HG02571 (cell line): ENCODE measurements around the gene FERMT3.

Experiments used
- ATAC-seq: cut with Tn5 transposase; IDR thresholded peaks from one replicate; pipeline ENCODE4 v1.9.1; 2021; ENCODE audit warnings: mild to moderate bottlenecking, moderate library complexity; ENCODE audit not compliant: unreplicated experiment

Gene FERMT3

DNA sequence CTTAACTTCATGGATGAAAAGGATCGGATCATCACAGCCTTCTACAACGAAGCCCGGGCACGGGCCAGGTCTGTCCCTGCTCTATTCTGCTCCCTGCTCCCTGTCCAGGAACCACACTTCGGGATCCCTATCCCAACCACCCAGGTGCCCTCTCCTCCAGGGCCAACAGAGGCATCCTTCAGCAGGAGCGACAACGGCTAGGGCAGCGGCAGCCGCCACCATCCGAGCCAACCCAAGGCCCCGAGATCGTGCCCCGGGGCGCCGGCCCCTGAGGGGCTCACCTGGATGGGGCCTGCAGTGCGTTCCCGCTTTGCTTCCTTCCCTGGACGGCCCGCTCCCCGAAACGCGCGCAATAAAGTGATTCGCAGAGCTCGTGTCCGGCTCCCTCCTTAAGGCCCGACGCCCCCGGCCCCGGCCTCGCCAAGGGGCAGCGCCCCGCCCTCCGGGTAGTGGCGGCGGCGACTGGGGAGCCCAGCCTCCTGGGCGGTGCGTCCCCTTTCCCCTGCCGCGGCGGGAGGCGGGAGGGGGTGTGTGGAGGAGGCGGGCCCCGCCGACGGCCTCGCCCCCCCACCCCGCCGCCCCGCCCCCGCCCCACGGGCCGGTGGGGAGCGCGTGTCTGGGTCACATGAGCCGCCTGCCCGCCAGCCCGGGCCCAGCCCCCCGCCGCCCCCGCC, 27.5 kb downstream of the FERMT3 start, which contains the start of gene VEGFB:
Gene VEGFB (plus strand): TSS at position 672 of the 674 bp plus-strand sequence. CDS start 250 bp downstream, outside the sequence.
- ATAC-seq, result peak; percentile 40

DNA sequence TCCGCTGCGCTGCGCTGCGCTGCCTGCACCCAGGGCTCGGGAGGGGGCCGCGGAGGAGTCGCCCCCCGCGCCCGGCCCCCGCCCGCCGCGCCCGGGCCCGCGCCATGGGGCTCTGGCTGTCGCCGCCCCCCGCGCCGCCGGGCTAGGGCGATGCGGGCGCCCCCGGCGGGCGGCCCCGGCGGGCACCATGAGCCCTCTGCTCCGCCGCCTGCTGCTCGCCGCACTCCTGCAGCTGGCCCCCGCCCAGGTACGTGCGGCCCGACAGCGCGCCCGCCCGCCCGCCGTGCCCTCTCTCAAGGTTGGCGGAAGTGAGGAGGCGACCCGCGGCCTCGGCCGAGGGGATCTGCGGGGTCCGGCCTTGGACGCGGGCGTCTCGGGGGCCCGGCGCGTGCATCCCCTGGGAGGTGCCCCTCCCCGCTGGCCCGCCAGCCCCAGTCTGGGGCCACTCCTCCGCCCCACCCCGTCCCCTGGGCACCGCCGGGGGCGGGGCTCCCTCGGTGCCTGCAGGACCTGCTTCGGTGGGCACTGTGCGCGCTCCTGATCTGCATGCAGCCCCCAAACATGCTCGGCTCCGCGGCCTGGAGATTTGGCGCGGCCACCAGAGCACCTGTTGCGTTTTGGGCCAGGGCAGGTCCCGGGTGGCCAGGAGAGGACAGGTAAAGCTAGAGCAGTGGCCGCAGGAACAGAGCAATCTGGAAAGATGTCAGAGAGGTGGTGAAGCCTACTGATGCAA, 28.3 kb downstream of the FERMT3 start:
- no peak for ATAC-seq

DNA sequence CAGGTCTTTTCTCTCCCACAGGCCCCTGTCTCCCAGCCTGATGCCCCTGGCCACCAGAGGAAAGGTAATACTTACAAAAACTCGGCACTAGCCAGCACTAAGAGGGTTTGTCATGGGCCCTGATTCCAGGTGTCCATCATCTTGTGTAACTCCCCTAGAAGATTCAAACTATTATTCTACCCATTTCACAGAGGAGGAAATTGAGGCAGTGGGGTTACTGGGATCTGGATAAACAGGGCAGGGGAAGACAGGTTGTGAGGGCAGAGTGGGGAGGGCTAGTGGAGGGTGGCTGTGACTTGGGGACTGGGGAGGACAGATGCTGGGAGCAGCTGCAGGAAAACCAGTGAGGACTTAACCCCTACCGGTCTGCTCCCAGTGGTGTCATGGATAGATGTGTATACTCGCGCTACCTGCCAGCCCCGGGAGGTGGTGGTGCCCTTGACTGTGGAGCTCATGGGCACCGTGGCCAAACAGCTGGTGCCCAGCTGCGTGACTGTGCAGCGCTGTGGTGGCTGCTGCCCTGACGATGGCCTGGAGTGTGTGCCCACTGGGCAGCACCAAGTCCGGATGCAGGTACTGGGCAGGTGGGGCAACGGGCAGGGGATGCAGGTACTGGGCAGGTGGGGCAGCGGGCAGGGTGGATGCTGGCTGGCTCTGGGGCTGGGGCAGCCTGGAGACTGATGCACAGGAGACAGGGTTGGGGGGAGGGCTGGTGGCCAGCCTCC, 29.1 kb downstream of the FERMT3 start:
- ATAC-seq, result no peak

DNA sequence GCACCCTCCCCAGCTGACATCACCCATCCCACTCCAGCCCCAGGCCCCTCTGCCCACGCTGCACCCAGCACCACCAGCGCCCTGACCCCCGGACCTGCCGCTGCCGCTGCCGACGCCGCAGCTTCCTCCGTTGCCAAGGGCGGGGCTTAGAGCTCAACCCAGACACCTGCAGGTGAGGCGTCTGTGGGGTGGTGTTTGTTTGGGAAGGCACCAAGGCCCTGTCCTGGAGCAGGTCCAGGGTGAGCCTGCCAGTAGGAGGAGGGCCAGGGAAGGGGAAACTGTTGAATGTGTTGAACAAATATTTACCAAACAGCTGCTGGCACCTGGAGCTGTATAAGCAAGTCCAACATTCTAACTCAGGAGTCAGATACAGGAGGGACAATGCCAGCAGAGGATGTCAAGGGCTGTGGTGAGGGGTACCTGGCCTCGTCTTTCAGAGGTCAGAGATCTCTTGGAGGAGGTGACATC, 31.0 kb downstream of the FERMT3 start:
- ATAC-seq, result no peak

DNA sequence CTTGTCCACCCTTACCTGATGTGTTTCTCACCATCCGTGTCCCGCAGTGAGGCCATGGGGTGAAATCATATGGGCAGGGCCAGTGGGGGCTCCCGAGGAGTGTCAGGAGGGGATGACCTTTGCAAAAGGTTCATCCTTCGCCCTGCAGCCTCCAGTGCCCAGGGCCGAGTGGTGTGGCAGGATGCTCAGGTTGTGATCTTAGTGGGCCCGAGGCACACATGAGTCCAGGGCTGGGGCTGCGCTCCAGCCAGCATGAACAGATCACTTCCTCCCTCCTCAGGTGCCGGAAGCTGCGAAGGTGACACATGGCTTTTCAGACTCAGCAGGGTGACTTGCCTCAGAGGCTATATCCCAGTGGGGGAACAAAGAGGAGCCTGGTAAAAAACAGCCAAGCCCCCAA, 31.6 kb downstream of the FERMT3 start:
- no peak for ATAC-seq

DNA sequence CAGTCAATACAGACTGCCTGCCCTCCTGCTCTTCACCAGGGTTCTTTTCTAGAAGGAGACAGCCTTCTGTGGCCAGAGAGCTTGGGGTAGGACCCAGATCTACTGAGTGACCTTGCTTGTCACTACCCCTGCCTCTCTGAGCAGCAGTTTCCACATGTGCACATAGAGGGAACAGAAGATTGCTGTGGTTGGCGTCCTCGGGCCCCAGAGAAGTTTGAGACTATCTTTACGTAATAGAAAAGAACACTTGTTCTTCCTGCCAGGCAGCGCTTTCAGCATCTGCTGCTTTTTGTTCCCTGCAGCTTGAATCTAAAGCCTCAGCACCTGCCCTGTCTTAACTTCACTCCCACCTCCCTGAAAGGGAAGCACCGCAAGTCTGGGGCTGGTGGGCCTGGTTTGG, 32.5 kb downstream of the FERMT3 start:
- no peak for ATAC-seq

DNA sequence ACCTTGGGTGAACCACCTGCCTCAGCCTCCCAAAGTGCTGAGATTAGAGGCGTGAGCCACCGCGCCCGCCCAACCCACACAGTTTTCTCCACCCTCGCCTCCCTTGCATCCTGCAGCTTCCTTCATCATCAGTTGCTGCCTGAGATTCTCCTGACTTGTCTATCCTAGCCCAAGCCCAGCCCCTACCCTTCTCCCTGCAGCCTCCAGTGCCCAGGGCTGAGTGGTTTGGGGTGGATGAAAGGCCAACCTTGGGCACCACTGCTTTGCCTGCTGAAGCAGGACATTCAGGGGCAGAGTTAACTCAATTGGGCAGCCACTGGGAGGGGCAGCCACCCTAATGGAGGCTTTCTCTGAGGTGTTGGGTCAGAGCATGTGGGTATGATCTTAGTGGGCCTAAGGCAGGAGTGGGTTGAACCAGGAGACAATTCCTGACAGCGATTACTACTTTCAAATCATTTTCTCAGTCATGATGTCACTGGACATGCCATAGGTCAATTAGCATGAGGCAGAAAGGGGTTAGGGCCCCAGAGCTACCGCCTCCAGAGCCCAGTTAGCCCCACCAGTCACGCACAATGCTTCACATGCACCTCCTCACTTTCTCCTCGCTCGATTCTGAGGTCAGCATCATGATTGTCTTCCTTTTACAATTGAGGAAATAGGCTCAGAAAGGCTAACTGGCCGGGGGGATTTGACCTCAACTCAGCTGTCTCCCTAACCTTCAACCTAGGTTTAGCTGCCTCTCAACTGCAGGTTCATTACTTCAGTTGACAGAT, 33.3 kb downstream of the FERMT3 start:
- no peak for ATAC-seq

DNA sequence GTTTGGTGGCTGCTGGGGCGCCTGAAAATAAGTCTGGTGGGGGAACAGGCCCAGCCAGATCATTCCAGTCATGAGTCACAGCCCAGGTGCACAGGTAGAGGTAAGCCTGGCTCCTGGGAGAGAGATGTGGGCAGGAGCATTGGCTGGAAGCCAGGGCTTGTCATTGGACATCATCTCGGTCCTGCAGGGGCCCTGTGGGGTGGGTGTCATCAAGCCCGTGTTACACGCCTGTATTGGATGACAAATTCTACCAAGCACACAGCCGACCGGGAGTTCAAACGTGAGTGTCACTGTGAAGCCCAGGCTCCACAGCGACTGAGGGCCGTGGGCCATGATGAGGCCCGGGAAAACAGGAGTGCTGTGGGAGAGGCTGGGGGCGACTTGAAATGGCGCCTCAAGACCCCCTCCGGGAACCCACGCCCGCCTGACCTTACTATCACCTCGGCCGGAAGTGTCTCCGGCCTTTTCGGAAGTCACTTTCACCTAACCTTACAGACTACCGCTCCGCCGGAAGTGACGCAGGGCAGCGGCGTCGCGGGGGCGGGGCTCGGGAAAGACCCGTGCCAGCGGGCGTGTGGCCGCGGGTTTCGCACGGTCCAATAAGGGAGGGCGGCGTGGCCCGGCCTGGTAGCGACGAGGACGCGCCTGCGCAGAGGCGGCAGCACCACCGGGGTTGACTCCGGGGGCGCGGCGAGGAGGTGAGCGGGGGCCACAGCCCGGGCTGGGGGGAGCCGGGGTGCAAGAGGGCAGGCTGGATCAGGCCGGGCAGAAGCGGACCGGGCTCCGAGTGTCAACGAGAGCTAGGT, 34.1 kb downstream of the FERMT3 start, which contains the start of gene FKBP2:
Gene FKBP2 (plus strand): TSS at position 661 of the 806 bp plus-strand sequence. CDS start 1,293 bp downstream, outside the sequence.
- peak; percentile 49 for ATAC-seq

DNA sequence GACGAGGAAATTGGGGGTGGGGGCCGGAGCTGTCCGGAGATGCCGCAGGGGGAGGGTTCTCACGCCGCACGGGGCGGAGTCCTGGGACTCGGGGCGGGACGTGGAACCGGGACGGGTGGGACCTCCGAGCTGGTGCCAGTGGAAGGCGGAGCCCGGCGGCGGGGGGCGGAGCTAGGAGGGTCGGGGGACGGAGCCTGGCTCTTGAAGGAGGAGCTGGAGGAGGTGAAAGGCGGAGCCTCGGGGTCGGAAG, 34.6 kb downstream of the FERMT3 start:
- peak; percentile 67 for ATAC-seq

DNA sequence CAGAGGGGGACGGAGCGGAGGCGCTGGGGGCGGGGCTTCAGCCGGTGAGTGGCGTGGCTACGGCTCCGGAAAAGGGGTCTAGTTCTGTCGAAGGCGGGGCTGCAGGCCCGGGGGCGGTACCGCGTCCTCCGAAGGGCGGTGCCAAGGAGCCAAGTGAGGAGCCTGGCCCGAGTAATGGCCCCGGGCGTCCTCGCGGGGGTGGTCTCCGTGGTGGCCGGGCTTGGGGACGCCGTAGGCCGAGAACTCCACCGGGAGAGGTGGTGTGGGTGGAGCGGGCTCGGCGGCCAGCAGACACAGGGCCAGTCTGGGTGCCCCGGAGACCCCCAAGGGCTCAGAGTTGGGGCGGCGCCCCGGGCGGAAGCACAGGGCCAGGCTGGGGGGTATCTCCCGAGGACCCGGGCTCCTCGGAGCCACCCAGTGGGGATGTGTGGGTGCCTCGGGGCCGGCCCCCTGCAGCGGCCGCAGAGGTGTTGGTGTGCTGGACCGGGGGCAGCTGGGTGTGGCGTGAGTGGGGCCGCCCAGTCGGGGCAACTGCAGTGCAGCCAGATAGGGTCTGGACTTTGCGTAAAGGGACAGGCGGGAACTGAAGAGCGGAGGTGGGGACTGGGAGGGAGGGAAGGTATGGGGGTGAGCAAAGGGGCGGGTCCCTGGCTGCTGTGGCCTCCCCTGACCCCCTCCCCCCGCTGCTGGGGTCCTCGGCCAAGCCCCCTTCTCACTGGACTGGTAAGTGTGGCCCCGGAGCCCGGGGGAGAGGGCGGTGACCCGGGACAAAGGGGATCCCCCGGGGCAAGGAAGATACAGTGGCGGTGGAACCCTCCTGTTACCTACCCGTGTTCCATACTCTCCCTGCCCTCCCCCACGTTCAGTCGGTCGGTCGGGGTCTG, 35.2 kb downstream of the FERMT3 start:
- ATAC-seq, result peak; percentile 47

DNA sequence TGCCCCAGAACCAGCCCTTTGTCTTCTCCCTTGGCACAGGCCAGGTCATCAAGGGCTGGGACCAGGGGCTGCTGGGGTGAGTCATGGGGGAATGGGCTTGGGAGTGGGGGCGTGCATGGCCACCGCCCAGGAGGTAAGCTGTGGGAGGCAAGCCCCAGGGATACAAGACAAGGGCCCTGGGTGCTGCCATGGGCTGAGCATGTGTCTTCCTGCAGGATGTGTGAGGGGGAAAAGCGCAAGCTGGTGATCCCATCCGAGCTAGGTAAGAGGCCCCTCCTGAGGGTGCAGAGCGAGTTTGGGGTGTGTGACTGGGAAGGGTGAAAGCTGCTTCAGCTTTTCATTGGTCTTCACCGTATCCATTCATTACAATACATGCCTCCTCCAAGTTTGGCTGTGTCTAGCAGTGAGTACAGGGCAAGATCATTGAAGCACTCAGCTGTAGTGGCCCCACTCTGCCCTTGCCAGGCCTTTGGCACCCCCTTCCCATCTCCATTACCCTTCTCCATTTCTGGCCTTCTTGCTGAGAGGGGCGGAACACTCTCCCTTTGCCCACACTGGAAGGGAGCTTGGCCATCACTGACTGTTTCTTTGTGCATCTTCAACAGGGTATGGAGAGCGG, 36.8 kb downstream of the FERMT3 start:
- no peak for ATAC-seq

DNA sequence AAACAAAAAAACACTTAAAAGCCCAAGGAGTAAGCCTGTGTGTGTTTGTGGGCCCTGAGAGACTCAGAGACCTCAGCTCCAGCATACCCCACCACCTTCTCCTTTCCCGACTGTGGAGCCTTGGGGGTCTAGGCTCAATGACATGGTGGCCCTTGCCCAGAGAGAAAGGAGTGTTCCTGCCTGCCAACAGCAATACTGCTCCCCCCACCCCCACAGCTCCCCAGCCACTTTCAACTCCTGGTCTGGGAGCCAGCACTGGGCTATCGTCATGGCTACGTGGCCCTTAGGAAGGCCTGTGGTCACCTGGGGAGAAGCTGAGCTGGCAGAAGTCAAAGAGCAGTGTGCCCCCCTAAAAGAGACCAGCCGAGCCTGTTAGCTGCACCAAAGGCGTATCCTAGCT, 37.6 kb downstream of the FERMT3 start:
- no peak for ATAC-seq

DNA sequence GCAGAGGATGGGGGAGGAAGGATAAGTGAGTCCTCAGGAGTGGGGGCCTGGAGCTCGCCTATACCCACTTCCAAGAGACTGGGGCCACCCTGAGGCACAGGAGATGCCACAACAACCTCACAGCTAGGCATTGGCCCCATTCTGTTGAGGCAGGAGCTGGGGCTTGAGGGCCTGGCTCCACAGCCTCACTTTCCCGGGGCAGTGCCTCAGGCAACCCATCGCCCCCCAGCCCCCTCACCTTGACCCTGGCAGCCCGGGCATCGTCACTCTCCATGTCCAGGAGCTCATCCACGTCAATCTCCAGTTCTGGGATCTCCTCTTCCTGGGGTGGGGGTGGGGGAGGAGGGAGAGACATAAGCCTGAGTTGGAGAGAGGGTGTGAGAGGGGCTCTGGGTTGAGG, 38.4 kb downstream of the FERMT3 start:
- ATAC-seq, result no peak

DNA sequence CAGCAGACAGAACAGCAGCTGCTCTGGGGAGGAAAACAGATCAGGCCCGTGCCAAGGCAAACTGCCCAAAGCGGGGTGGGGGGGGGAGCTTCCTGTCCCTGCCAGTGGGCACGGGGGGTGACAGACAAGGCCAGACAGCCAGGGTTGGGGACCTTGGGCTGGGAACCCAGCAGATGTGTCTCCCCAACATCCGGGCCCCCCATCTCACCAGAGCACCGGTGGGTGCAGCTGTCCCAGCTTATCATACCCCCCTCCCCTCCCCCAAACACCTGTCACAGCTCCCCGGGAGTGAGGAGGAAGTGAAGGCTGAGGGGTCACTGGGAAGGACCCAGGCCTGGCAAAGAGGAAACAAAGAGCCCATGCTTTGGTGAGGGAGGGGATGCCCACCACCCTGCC, 38.9 kb downstream of the FERMT3 start:
- no peak for ATAC-seq

DNA sequence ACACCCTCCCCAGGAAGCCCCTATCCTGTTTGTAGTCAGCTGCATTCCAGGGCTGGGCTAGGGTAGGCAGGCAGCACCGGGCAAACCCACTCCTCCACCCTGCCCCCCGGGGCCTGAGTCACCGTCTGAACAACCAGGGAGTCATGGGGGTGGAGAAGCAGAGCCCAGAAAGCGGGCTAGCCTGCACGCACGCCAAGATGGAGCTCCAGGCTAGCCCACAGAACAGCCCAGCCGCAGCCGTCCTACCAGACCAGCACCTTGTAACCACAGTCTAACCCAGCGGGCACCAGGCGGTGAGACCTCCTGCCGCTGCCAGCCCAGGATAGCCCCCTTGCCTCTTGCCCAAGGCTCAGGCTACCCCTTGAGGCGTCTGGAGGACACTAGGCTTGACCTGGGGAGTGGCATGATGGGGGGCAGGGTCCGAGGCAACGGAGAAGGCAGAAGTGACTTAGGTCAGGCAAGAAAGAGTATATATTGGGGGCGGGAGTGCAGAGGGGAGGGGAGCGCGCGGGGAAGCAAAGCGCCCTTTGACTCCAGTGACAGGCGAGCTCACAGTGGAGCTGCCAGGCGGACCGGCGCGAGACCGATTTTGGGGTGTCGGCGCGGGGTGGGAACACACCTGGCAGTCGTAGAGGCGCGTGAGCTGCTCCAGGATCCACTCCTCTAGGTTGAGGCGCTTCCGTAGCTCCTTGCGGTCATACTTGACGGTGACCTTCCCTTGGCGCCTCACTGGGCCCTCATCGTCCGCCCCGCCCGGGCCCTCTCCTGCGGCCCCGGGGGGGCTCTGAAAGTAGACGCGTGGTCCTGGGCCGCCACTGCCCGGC, 39.5 kb downstream of the FERMT3 start:
- ATAC-seq, result no peak

DNA sequence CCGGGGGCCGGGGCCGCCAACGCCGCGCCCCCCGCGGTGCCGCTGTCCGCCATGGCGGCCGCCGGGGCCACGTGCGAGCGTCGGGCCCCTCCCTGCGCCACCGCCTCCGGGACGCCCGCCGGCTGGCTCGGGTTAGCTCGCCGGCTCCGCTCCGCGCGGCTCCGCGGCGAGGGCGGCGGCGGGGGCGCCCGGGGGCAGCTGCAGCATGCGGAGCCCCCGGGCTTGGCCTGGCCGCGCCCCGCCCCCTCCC, 40.0 kb downstream of the FERMT3 start:
- ATAC-seq, result peak; percentile 7

DNA sequence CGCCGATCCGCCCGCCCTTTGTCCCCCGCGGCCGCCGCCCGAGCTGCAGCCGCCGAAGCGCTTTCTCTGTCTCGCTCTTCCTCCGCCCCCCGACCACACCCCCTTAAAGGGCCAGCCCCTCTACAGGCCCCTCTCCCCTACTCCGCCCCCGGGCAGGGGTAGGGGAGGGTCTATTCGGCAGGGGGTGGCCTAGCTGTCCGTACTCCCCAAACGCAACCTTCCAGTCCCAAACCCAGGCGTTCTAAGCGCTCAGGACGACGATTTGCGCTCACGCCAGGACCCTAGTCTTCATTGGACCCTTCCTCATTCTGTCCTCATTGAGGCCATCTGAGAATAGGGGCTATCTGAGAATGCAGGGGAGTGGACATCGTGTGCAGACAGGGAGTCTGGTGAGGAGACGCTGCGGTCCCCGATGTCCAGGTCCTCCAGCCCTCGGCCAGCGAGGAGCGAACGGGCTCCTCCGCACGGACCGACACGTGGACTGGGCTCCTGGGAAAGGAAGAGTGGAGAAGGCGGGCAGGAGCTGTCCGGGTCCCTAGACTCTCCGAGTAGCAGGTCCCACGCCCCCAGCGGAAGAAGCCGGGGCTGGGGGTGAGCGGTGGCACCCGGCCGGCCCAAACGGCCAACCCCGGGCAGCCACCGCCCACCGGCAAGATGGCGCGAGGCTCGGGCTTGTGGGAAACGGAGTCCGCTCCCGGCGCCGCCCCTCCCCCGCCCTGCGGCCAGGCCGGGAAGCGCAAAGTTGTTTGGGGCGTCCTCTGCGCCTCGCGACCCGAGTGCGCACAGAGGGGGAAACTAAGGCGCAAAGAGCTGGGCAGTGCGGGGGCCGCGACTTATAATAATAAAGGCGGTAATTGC, 40.6 kb downstream of the FERMT3 start, which contains the start of gene PPP1R14B:
Gene PPP1R14B (minus strand): TSS at position 73 of the 858 bp plus-strand sequence. CDS start 270 bp downstream, outside the sequence.
- ATAC-seq, result peak; percentile 32
